ENCODE data around the gene TMEM40.

Gene TMEM40

DNA sequence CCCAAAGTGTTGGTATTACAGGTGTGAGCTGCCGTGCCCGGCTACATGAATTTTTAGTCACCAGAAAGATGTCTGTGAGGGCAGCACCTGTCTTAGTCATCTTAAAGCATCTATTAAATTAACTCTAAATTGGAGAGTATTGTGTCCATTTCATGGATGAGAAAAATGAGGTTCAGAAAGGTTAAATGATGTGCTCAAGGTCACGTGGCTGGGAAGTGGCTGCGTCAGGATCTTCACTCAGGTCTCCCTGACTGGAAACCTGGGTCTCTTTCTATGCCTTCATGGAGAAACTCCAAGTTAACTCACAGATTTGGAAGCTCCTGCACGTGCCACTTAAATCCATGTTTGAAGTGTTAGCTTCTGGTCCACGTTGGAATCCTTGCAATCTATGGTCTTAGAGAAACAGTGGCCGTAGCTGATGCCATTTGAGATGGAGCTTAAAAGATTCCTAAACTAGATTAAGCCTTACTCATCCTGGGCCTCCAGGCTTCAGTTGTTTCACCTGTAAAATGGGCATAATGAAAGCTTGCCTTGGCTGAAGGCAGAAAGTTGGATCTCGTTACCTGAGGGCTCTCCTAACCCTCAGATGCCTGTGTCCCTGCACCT is 5.2 kb upstream of the TMEM40 start:
- no peak overlapping the region for H3K4me3 ChIP-seq (ENCODE audit: low read depth, low read length)
- no peak for DNase-seq (ENCODE audit: low read depth)
- TF ChIP-seq POLR2A (IDR thresholded peaks at IDR 0.05; ENCODE audit: extremely low read depth, insufficient read length): no peak
- TF ChIP-seq, protein P1, sequence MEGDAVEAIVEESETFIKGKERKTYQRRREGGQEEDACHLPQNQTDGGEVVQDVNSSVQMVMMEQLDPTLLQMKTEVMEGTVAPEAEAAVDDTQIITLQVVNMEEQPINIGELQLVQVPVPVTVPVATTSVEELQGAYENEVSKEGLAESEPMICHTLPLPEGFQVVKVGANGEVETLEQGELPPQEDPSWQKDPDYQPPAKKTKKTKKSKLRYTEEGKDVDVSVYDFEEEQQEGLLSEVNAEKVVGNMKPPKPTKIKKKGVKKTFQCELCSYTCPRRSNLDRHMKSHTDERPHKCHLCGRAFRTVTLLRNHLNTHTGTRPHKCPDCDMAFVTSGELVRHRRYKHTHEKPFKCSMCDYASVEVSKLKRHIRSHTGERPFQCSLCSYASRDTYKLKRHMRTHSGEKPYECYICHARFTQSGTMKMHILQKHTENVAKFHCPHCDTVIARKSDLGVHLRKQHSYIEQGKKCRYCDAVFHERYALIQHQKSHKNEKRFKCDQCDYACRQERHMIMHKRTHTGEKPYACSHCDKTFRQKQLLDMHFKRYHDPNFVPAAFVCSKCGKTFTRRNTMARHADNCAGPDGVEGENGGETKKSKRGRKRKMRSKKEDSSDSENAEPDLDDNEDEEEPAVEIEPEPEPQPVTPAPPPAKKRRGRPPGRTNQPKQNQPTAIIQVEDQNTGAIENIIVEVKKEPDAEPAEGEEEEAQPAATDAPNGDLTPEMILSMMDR (IDR thresholded peaks at IDR 0.05; ENCODE audit: low read depth, low read length): no peak

DNA sequence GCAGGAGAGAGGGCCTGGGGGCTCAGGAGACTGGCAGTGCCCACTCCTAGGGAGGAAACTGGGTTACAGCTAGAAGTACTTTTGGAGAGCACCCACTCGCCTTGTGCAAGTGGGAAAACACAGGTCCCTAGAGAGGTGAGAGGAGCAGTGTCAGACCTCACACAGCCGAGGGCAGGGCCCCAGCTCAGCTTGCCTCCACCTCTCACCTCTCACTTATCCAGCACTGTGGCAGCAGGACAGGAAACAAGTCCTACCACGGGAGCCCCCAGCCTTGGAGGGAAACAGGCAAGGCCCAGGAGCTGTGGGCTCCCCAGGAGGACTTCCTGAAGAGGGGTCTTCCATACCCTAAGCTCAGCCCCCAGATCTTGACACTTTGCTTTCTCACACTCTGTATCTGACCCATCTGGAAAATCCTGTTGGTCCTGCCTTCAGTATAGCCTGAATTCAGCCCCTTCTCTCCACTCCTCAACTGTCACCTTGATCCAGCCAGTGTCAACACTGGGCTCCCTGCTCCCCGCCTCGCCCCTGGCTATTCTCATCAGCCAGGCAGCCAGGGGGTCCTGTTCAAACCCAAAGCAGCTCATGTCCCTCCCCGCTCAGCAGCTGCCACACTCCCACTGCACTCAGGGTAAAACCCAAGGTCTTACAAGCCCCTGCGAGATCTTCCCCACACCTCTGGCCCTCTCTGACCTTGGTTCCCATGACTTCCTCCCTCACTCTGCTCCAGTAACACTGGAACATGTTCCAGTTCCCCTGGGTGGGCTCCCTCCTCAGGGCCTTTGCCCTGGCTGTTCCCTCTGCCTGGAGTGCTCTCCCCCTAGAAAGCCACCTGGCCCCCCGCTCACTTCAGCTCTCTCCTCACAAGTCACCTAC is 870 bp upstream of the TMEM40 start:
- H3K4me3 ChIP-seq (ENCODE audit: low read depth, low read length): no peak overlapping the region
- TF ChIP-seq MYC (IDR thresholded peaks at IDR 0.05; ENCODE audit: low read depth, low read length) (no peak), POLR2A (IDR thresholded peaks at IDR 0.05; ENCODE audit: extremely low read depth, insufficient read length) (no peak)
- TF ChIP-seq, protein P2, sequence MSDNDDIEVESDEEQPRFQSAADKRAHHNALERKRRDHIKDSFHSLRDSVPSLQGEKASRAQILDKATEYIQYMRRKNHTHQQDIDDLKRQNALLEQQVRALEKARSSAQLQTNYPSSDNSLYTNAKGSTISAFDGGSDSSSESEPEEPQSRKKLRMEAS (IDR thresholded peaks at IDR 0.05; ENCODE audit: low read depth, low read length): no peak
- DNase-seq (ENCODE audit: low read depth): no peak

- TF ChIP-seq MYC (IDR thresholded peaks at IDR 0.05; ENCODE audit: low read depth, low read length) (no peak), POLR2A (IDR thresholded peaks at IDR 0.05; ENCODE audit: extremely low read depth, insufficient read length) (no peak)
- TF ChIP-seq, protein P1 (IDR thresholded peaks at IDR 0.05; ENCODE audit: low read depth, low read length): no peak
- TF ChIP-seq, protein P2 (IDR thresholded peaks at IDR 0.05; ENCODE audit: low read depth, low read length): no peak
Measured at GRCh38 chr3:12758025-12758781, 856 bp downstream of the TMEM40 start.

GRCh38 chr3:12756635-12757034 is 2.4 kb downstream of the TMEM40 start:
- TF ChIP-seq POLR2A (IDR thresholded peaks at IDR 0.05; ENCODE audit: extremely low read depth, insufficient read length) (no peak), MYC (IDR thresholded peaks at IDR 0.05; ENCODE audit: low read depth, low read length) (no peak)
- TF ChIP-seq, protein P2 (IDR thresholded peaks at IDR 0.05; ENCODE audit: low read depth, low read length): no peak
- TF ChIP-seq, protein P1 (IDR thresholded peaks at IDR 0.05; ENCODE audit: low read depth, low read length): no peak
- DNase-seq (ENCODE audit: low read depth): no peak
- no peak overlapping the region for H3K4me3 ChIP-seq (ENCODE audit: low read depth, low read length)

More at GRCh38 chr3:12758025-12758781, 856 bp downstream of the TMEM40 start:
- no peak overlapping the region for H3K4me3 ChIP-seq (ENCODE audit: low read depth, low read length)
- no peak for DNase-seq (ENCODE audit: low read depth)

DNA sequence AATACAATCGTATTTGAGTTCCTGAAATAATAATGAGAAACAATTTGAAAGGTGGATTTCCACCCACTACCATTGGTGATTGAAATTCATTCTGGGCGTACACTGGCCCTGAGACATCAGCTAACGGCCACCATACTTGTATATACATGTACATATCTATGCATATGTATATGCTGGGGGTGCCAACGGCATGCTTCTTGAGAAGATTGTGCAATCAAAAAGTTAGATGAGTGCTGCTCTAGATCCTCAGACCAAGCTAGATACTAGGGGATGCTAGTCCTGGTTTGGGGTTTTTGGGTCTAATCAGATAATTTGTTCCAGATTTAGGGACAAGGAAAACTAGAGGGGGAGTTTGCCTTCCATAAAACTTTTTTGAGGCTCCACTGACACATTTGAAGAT is 2.9 kb downstream of the TMEM40 start:
- no peak overlapping the region for H3K4me3 ChIP-seq (ENCODE audit: low read depth, low read length)
- no peak for DNase-seq (ENCODE audit: low read depth)
- TF ChIP-seq MYC (IDR thresholded peaks at IDR 0.05; ENCODE audit: low read depth, low read length): no peak
- no peak for TF ChIP-seq POLR2A (IDR thresholded peaks at IDR 0.05; ENCODE audit: extremely low read depth, insufficient read length)
- TF ChIP-seq, protein P1 (IDR thresholded peaks at IDR 0.05; ENCODE audit: low read depth, low read length): no peak
- TF ChIP-seq, protein P2 (IDR thresholded peaks at IDR 0.05; ENCODE audit: low read depth, low read length): no peak

DNA sequence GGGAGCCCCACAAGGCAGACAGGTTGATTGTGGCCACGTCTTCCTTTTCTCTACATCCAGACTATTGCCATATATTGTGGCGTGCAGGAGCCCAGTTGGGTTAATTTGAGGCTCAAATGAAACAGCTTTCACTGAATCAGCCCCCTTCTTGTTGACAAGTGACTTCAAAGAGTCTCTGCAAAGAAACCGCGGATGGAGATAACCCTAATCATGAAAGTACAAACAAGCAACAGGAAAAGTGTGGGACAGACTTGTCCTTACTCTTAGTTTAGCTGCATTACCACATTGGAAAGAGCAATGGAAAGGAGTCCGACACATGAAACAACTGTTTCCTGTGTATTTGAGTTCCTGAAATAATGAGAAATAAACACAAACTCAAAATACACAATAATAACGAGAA is 3.3 kb downstream of the TMEM40 start:
- DNase-seq (ENCODE audit: low read depth): no peak
- H3K4me3 ChIP-seq (ENCODE audit: low read depth, low read length): no peak overlapping the region
- TF ChIP-seq, protein P2 (IDR thresholded peaks at IDR 0.05; ENCODE audit: low read depth, low read length): no peak
- TF ChIP-seq, protein P1 (IDR thresholded peaks at IDR 0.05; ENCODE audit: low read depth, low read length): no peak
- no peak for TF ChIP-seq POLR2A (IDR thresholded peaks at IDR 0.05; ENCODE audit: extremely low read depth, insufficient read length)

Measured in NB4 (cell line).